ENCODE results near the gene CLEC2D.

Gene CLEC2D

DNA sequence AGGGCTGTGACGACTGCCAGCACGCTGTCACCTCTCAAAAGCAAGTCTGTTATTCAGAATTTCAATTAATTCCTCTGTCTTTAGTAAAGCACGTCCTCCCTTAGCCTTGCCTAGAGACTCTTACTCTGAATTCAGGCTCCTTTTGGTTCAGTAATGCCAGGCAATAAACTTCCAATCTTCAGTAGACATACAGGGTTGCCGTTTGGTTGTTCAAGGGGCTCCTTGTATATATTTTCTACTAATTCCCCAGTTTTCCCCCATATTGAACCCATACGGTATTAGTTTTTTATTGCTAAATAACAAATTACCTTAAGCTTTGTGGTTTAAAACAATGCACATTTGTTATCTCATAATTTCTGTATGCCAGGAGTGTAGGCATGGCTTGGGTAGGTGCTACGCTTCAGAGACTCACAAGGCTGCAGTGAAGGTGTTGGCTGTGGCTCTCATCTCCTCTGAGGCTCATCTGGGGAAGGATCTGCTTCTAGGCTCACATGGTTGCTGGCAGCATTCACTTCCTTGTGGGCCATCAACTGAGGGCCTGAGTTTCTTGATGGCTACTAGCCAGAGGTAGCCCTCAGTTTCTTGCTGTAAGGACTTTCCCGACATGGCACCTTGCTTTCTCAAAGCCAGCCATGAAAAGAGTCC, 70.7 kb downstream of the CLEC2D start:
- TF ChIP-seq, protein P1, sequence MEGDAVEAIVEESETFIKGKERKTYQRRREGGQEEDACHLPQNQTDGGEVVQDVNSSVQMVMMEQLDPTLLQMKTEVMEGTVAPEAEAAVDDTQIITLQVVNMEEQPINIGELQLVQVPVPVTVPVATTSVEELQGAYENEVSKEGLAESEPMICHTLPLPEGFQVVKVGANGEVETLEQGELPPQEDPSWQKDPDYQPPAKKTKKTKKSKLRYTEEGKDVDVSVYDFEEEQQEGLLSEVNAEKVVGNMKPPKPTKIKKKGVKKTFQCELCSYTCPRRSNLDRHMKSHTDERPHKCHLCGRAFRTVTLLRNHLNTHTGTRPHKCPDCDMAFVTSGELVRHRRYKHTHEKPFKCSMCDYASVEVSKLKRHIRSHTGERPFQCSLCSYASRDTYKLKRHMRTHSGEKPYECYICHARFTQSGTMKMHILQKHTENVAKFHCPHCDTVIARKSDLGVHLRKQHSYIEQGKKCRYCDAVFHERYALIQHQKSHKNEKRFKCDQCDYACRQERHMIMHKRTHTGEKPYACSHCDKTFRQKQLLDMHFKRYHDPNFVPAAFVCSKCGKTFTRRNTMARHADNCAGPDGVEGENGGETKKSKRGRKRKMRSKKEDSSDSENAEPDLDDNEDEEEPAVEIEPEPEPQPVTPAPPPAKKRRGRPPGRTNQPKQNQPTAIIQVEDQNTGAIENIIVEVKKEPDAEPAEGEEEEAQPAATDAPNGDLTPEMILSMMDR (IDR thresholded peaks at IDR 0.05; ENCODE audit: control insufficient read depth, extremely low read depth, insufficient read depth): no peak
- no peak overlapping the region for H3K4me3 ChIP-seq (ENCODE audit: low read depth, low read length)
- no peak for DNase-seq (ENCODE audit: low read depth)

DNA sequence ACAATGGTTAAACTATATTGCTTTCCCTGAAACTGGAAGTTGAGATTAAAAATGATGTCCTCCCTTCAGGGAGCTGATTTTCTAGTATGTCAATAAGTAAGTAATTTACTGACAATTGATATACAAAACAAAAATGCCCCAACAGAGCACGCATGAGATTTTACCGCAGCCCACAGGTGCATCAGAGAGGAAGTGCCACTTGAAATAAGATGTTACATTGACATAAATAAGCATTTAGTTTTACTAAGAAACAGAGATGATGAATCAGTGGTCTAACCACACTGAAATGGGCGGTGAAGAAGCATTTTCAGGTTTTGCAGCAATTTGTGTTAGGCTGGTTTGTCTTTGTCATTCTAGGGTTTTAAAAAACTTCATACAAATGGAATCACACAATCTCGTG, 72.2 kb downstream of the CLEC2D start:
- TF ChIP-seq, protein P1 (IDR thresholded peaks at IDR 0.05; ENCODE audit: control insufficient read depth, extremely low read depth, insufficient read depth): no peak
- DNase-seq (ENCODE audit: low read depth): no peak

DNA sequence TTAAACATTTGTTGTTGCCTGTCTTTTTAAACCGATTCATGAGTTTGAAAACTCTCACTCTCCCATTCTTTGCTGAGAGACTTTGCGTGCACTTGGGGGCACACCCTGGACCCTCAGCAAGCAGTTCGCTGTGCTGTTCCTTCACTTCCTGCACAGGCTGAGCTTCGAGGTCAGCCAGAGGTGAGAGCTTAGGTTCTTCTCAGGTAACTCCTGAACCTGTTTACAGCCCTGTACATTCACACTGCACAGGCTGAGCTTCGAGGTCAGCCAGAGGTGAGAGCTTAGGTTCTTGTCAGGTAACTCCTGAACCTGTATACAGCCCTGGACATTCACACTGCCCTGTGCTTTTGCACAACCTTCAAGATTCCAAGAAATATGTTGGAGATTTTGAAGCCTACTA, 73.1 kb downstream of the CLEC2D start:
- TF ChIP-seq, protein P1 (IDR thresholded peaks at IDR 0.05; ENCODE audit: control insufficient read depth, extremely low read depth, insufficient read depth): no peak
- H3K4me3 ChIP-seq (ENCODE audit: low read depth, low read length): no peak overlapping the region
- no peak for DNase-seq (ENCODE audit: low read depth)

More for the DNA sequence above, 72.2 kb downstream of the CLEC2D start:
- H3K4me3 ChIP-seq (ENCODE audit: low read depth, low read length): no peak overlapping the region

DNA sequence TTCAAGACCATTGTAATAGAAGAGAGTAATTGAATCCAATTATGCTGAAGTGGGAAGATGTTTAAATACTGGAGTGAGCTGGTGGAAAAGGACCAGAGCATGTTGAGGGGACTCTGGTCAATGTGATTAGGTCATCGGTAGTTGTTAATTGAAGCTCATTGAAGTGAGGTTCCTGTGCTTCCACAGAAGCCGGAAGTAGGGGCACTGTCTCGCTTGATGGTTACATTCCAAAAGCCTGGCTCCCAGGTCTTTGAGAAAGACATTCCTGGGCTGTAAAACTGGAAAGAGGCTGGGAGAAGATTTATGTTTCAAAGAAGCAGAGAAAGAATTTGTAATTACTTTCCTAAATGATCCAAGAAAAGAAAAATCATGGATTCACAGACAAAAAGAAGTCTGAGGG, 75.7 kb downstream of the CLEC2D start:
- DNase-seq (ENCODE audit: low read depth): no peak
- H3K4me3 ChIP-seq (ENCODE audit: low read depth, low read length): no peak overlapping the region
- TF ChIP-seq, protein P1 (IDR thresholded peaks at IDR 0.05; ENCODE audit: control insufficient read depth, extremely low read depth, insufficient read depth): no peak
